Aorta (tissue), 5 donors: ENCODE measurements around the gene PPP1R15A. TPM values are rescaled to one million over a fixed set of nuclear protein-coding genes. Genes with fewer than 3 reads are reported as not detected.
A peak's percentile ranks its signal among the peaks of the same experiment; 100 is the strongest.
"Not testable (repeated sequence)": the region's sequence is repeated elsewhere in the genome, so short reads cannot be mapped to it uniquely, and the experiment has no call there.

Source experiments
- ATAC-seq: fragments of 200-7000 bp; cut with Tn5 transposase; one replicate; pipeline ENCODE4 v1.9.1; 2022; ENCODE audit warnings: moderate library complexity; ENCODE audit not compliant: low FRiP score
- DNase-seq, 2 donors: peaks; one replicate each; pipeline ENCODE4 v3.0.0-alpha.2; 2020
- H3K27ac ChIP-seq, 2 donors: one replicate each; pipeline ENCODE4 v1.5.1; 2013; ENCODE audit warnings: low read length in 2 of 2, mild to moderate bottlenecking in 2 of 2, moderate library complexity in 2 of 2, control low read depth in 1 of 2, inconsistent platforms in 1 of 2, low read depth in 1 of 2
- H3K27me3 ChIP-seq, 2 donors: one replicate each; pipeline ENCODE4 v1.6.1; 2013; ENCODE audit warnings: control low read depth in 1 of 2, low read length in 1 of 2, mild to moderate bottlenecking in 1 of 2, moderate library complexity in 1 of 2; ENCODE audit not compliant: insufficient read depth in 2 of 2, control insufficient read depth in 1 of 2
- H3K36me3 ChIP-seq, 2 donors: one replicate each; pipeline ENCODE4 v1.6.1; 2013; ENCODE audit warnings: control low read depth in 1 of 2, low read length in 1 of 2, mild to moderate bottlenecking in 1 of 2; ENCODE audit not compliant: insufficient read depth in 2 of 2, control insufficient read depth in 1 of 2
- H3K4me1 ChIP-seq, 2 donors: one replicate each; pipeline ENCODE4 v1.6.1; 2013; ENCODE audit warnings: low read length in 2 of 2, control low read depth in 1 of 2, mild to moderate bottlenecking in 1 of 2, moderate library complexity in 1 of 2; ENCODE audit not compliant: insufficient read depth in 2 of 2, control insufficient read depth in 1 of 2
- H3K4me3 ChIP-seq, 2 donors: one replicate each; pipeline ENCODE4 v1.5.1; 2013; ENCODE audit warnings: low read length in 2 of 2, control low read depth in 1 of 2, mild to moderate bottlenecking in 1 of 2
- H3K9me3 ChIP-seq: one replicate; pipeline ENCODE4 v1.6.1; 2013; ENCODE audit warnings: mild to moderate bottlenecking, low read length; ENCODE audit not compliant: control insufficient read depth
- WGBS, 2 donors: extraction: QIAGEN DNeasy Blood & Tissue Kit; methylation state at CpG; one replicate each; pipeline ENCODE4 v1.1.7; 2013; 5-methylcytosine and 5-hydroxymethylcytosine counted together
- intact Hi-C, 2 donors: fragments of 100-400 bp; cut with DNase I; formaldehyde crosslinking; loops; one replicate each; pipeline versions ENCODE4 v1.14.2 to v1.15.0; 2022
- polyA plus RNA-seq, 2 donors: library from polyadenylated mRNA; stranded (reverse); fragments of 200-250 nt; gene quantifications; one replicate each; pipeline ENCODE4 v1.2.3, GENCODE V29; 2013
- total RNA-seq, 2 donors: library from RNA; stranded (reverse); fragmentation: NEBNext Ultra II Directional; extraction: Animal tissue kit (Norgen Biotek cat#: 25700); gene quantifications; one replicate each; pipeline ENCODE4 v1.2.1, GENCODE V29; 2021
- donor health status: healthy with polysubstance abuse.
- donor health status: Bipolar disorder and iron deficiency.
- donor health status: DM: no; HTN: no; CAD: no.
- donor health status: DM: no; HTN: no; CAD: no.
- donor health status: DM: yes; HTN: yes; CAD: no.

Gene PPP1R15A
- total and polyA plus RNA-seq, 4 donors: 57.2 to 182 (median 80.1) TPM

GRCh38 chr19:48899386-48899749 lies 27.1 kb downstream of the PPP1R15A start:
- H3K9me3 ChIP-seq, H3K4me3 ChIP-seq, H3K27me3 ChIP-seq, DNase-seq, H3K36me3 ChIP-seq, intact Hi-C loops, ATAC-seq, H3K4me1 ChIP-seq: not testable (repeated sequence)
- H3K27ac ChIP-seq: peak overlapping the region in 1 of 2 donors; percentile 15
- WGBS, 2 donors: 85 to 87% methylated on average over 11 of the region's 11 CpGs

GRCh38 chr19:48899781-48900476 lies 27.7 kb downstream of the PPP1R15A start, which contains the start of gene NUCB1:
NUCB1 (plus strand) TSS chr19:48900312; CDS start chr19:48900797, 485 bp downstream.
- ATAC-seq (peak; percentile 98), DNase-seq (peak; percentile 99 to 100)
- intact Hi-C loops: loop anchor here (2.0 to 5.0 kb wide), 2 partner anchors 55 to 72 kb away; partner anchors contain the start of gene BAX (in 1 of the 2)
- Histone ChIP-seq H3K27me3 (no peaks in the 10 kb centered on the region), H3K27ac (peak within 1 kb of the TSS; percentile 15 to 66), H3K4me1 (peaks cover 0 to 1% of the 10 kb centered on the region in 2 donors), H3K36me3 (no peaks in the 10 kb centered on the region), H3K4me3 (peak within 1 kb of the TSS; percentile 38 to 75), H3K9me3 (no peaks in the 10 kb centered on the region)
- WGBS, 2 donors: 7% methylated on average over 34 of the region's 34 CpGs

GRCh38 chr19:48900477-48901406 lies 28.5 kb downstream of the PPP1R15A start:
- no peaks in the 10 kb centered on the region for H3K9me3 ChIP-seq
- H3K4me1 ChIP-seq: peaks cover 0 to 1% of the 10 kb centered on the region in 2 donors
- no peaks in the 10 kb centered on the region for H3K27me3 ChIP-seq
- WGBS, 2 donors: 5 to 6% methylated on average over 23 to 24 of the region's 24 CpGs
- ATAC-seq: peak; percentile 27
- H3K36me3 ChIP-seq: no peaks in the 10 kb centered on the region
- H3K4me3 ChIP-seq: peak overlapping the region; percentile 38 to 75
- intact Hi-C loops: loop anchor here (2.0 to 5.0 kb wide), 2 partner anchors 54 to 72 kb away; partner anchors contain the start of gene BAX (in 1 of the 2)
- H3K27ac ChIP-seq: peak overlapping the region in 1 of 2 donors; percentile 66
- no peak for DNase-seq

DNA sequence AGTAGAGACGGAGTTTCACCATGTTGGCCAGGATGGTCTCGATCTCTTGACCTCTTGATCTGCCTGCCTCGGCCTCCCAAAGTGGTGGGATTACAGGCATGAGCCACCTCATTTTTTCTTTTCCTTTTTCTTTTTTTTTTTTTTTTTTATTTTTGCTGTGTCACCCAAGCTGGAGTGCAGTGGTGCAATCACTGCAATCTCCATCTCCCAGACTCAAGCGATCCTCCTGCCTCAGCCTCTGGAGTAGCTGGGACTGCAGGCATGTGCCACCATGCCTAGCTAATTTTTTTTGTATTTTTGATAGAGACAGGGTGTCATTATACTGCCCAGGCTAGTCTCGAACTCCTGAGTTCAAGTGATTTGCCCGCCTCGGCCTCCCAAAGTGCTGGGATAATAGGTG lies 30.1 kb downstream of the PPP1R15A start:
- not testable (repeated sequence) for H3K27me3 ChIP-seq, H3K4me3 ChIP-seq, H3K27ac ChIP-seq, DNase-seq, ATAC-seq, H3K4me1 ChIP-seq, H3K9me3 ChIP-seq, H3K36me3 ChIP-seq
- WGBS, 2 donors: 92 to 96% methylated on average over 7 of the region's 7 CpGs
- intact Hi-C loops: loop anchor here in 1 of 2 donors (5.0 kb wide), 1 partner anchor 70 kb away; no protein-coding TSS in a partner anchor

GRCh38 chr19:48903788-48904187 lies 31.6 kb downstream of the PPP1R15A start:
- not testable (repeated sequence) for H3K9me3 ChIP-seq, DNase-seq, H3K27me3 ChIP-seq, H3K4me1 ChIP-seq, H3K27ac ChIP-seq, H3K4me3 ChIP-seq, ATAC-seq, H3K36me3 ChIP-seq
- intact Hi-C loops: loop anchor here in 1 of 2 donors (5.0 kb wide), 1 partner anchor 69 kb away; no protein-coding TSS in a partner anchor

DNA sequence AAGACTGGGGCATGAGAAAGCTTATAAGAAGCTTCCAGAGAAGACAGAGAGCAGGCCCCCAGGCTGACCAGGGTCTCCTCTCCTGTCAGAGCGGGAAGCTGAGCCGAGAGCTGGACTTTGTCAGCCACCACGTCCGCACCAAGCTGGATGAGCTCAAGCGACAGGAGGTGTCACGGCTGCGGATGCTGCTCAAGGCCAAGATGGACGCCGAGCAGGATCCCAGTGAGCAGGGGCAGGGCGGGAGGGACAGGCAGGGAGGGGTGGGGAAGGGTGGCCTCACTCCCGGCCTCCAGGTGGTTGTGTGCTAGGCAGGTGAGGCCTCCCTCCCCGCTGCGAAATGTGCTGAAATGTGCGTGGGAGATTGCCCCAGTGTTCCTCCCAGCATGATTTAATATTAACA lies 33.4 kb downstream of the PPP1R15A start:
- Histone ChIP-seq H3K9me3 (no peaks in the 10 kb centered on the region), H3K36me3 (peaks cover 2 to 7% of the 10 kb centered on the region in 2 donors), H3K27ac (no peak overlapping the region), H3K4me1 (peaks cover 0 to 1% of the 10 kb centered on the region in 2 donors), H3K27me3 (no peaks in the 10 kb centered on the region), H3K4me3 (no peak overlapping the region)
- ATAC-seq (no peak), DNase-seq (no peak)
- intact Hi-C loops: no loop called here
- WGBS, 2 donors: 93 to 95% methylated on average over 14 of the region's 14 CpGs

- no peak for ATAC-seq
- H3K36me3 ChIP-seq: peaks cover 2 to 10% of the 10 kb centered on the region in 2 donors
- intact Hi-C loops: no loop called here
- WGBS, 2 donors: 96 to 97% methylated on average over 10 of the region's 10 CpGs
- no peaks in the 10 kb centered on the region for H3K27me3 ChIP-seq
- H3K9me3 ChIP-seq: no peaks in the 10 kb centered on the region
- H3K27ac ChIP-seq: no peak overlapping the region
- peaks cover 0 to 1% of the 10 kb centered on the region in 2 donors for H3K4me1 ChIP-seq
- DNase-seq: no peak
- no peak overlapping the region for H3K4me3 ChIP-seq
Observed at GRCh38 chr19:48906324-48906723, 34.1 kb downstream of the PPP1R15A start.

GRCh38 chr19:48907671-48908070 lies 35.5 kb downstream of the PPP1R15A start:
- no peak for ATAC-seq

More at GRCh38 chr19:48907671-48908070, 35.5 kb downstream of the PPP1R15A start:
- no peaks in the 10 kb centered on the region for H3K9me3 ChIP-seq
- no peak overlapping the region for H3K27ac ChIP-seq
- 89 to 91% methylated on average over 14 of the region's 14 CpGs for WGBS, 2 donors
- no peaks in the 10 kb centered on the region for H3K27me3 ChIP-seq
- intact Hi-C loops: no loop called here
- peaks cover 5 to 11% of the 10 kb centered on the region in 2 donors for H3K36me3 ChIP-seq
- H3K4me3 ChIP-seq: no peak overlapping the region
- peaks cover 0 to under 1% of the 10 kb centered on the region in 2 donors for H3K4me1 ChIP-seq
- DNase-seq: no peak
